ENCODE results near the gene FABP3. TPM values are rescaled to one million over a fixed set of nuclear protein-coding genes. Genes with fewer than 3 reads are reported as not detected.
A peak's percentile ranks its signal among the peaks of the same experiment; 100 is the strongest.

The FABP3 gene
- total RNA-seq, result not detected
- polyA plus RNA-seq, result not detected

GRCh38 chr1:31373056-31373896, at the start of gene FABP3:
FABP3 (minus strand) TSS chr1:31373076; CDS start chr1:31373014, 62 bp downstream.
- Mint-ChIP-seq H3K9me3 (no peaks in the 10 kb centered on the region), H3K36me3 (no peaks in the 10 kb centered on the region), H3K4me1 (peaks cover 12 to 19% (median 16%) of the 10 kb centered on the region in 3 donors), H3K27ac (peak within 1 kb of the TSS in 5 of 8 donors; percentile 12 to 94 (median 57)), H3K27me3 (no peaks in the 10 kb centered on the region), H3K4me3 (peak within 1 kb of the TSS; percentile 54 to 96 (median 87))
- Histone ChIP-seq H3K36me3 (ENCODE audit: insufficient read depth, low read length) (no peaks in the 10 kb centered on the region), H3K27ac (ENCODE audit: low read depth, low read length) (no peak within 1 kb of the TSS), H3K9me3 (ENCODE audit: low read length) (no peaks in the 10 kb centered on the region), H3K4me1 (ENCODE audit: insufficient read depth, low read length) (peaks cover 8% of the 10 kb centered on the region), H3K27me3 (ENCODE audit: insufficient read depth, low read length, poor library complexity, severe bottlenecking) (no peaks in the 10 kb centered on the region), H3K4me3 (ENCODE audit: low read length) (peak within 1 kb of the TSS; percentile 65)
- CTCF ChIA-PET, result interaction anchor here (1.6 to 2.1 kb wide), 3 partner anchors 22 to 176 kb away, joined by 3 to 14 read pairs (median 6); no protein-coding TSS in a partner anchor
- POLR2A ChIA-PET, result interaction anchor here (0.8 to 1.0 kb wide), 2 partner anchors 11 to 76 kb away, joined by 4 to 5 read pairs; partner anchors contain the start of gene ZCCHC17
- DNase-seq, result peak in 1 of 5 donors; percentile 10

- H3K27ac Mint-ChIP-seq, result no peak overlapping the region
- POLR2A ChIA-PET, result no interaction called here
- DNase-seq, result no peak
Measured at GRCh38 chr1:31421371-31422040, 48.6 kb upstream of the FABP3 start.

GRCh38 chr1:31420716-31421115, 47.8 kb upstream of the FABP3 start:
- Mint-ChIP-seq H3K9me3 (no peaks in the 10 kb centered on the region), H3K4me3 (no peak overlapping the region), H3K27me3 (peaks cover 27 to 62% of the 10 kb centered on the region in 2 donors), H3K36me3 (no peaks in the 10 kb centered on the region), H3K4me1 (peaks cover 0 to 4% (median 0%) of the 10 kb centered on the region in 3 donors), H3K27ac (no peak overlapping the region)
- no peaks in the 10 kb centered on the region for H3K9me3 ChIP-seq (ENCODE audit: low read length)
- CTCF ChIA-PET, result interaction anchor here (1.8 kb wide), 1 partner anchor 26 kb away, joined by 9 read pairs; no protein-coding TSS in a partner anchor
- H3K27ac ChIP-seq (ENCODE audit: low read depth, low read length), result no peak overlapping the region
- DNase-seq, result no peak
- peaks cover 11% of the 10 kb centered on the region for H3K27me3 ChIP-seq (ENCODE audit: insufficient read depth, low read length, poor library complexity, severe bottlenecking)
- POLR2A ChIA-PET, result no interaction called here
- H3K36me3 ChIP-seq (ENCODE audit: insufficient read depth, low read length), result no peaks in the 10 kb centered on the region
- no peaks in the 10 kb centered on the region for H3K4me1 ChIP-seq (ENCODE audit: insufficient read depth, low read length)
- H3K4me3 ChIP-seq (ENCODE audit: low read length), result no peak overlapping the region

More at GRCh38 chr1:31421371-31422040, 48.6 kb upstream of the FABP3 start:
- H3K4me3 ChIP-seq (ENCODE audit: low read length), result no peak overlapping the region
- peaks cover 23 to 58% of the 10 kb centered on the region in 2 donors for H3K27me3 Mint-ChIP-seq
- H3K36me3 ChIP-seq (ENCODE audit: insufficient read depth, low read length), result no peaks in the 10 kb centered on the region
- H3K9me3 ChIP-seq (ENCODE audit: low read length), result no peaks in the 10 kb centered on the region
- no peaks in the 10 kb centered on the region for H3K36me3 Mint-ChIP-seq
- H3K27ac ChIP-seq (ENCODE audit: low read depth, low read length), result no peak overlapping the region
- H3K4me1 ChIP-seq (ENCODE audit: insufficient read depth, low read length), result no peaks in the 10 kb centered on the region
- peaks cover 0 to 4% (median 0%) of the 10 kb centered on the region in 3 donors for H3K4me1 Mint-ChIP-seq
- no peaks in the 10 kb centered on the region for H3K9me3 Mint-ChIP-seq
- peaks cover 11% of the 10 kb centered on the region for H3K27me3 ChIP-seq (ENCODE audit: insufficient read depth, low read length, poor library complexity, severe bottlenecking)
- CTCF ChIA-PET, result interaction anchor here (1.6 to 2.0 kb wide), 3 partner anchors 8 to 27 kb away, joined by 3 to 13 read pairs (median 6); partner anchors contain the start of gene SERINC2
- no peak overlapping the region for H3K4me3 Mint-ChIP-seq

- Mint-ChIP-seq H3K27me3 (peaks cover 36 to 66% of the 10 kb centered on the region in 2 donors), H3K4me1 (peaks cover 2 to 6% (median 2%) of the 10 kb centered on the region in 3 donors), H3K9me3 (no peaks in the 10 kb centered on the region), H3K4me3 (no peak overlapping the region), H3K27ac (no peak overlapping the region), H3K36me3 (no peaks in the 10 kb centered on the region)
- Histone ChIP-seq H3K9me3 (ENCODE audit: low read length) (no peaks in the 10 kb centered on the region), H3K4me3 (ENCODE audit: low read length) (no peak overlapping the region), H3K4me1 (ENCODE audit: insufficient read depth, low read length) (peaks cover 2% of the 10 kb centered on the region), H3K27ac (ENCODE audit: low read depth, low read length) (no peak overlapping the region), H3K36me3 (ENCODE audit: insufficient read depth, low read length) (no peaks in the 10 kb centered on the region), H3K27me3 (ENCODE audit: insufficient read depth, low read length, poor library complexity, severe bottlenecking) (peaks cover 17% of the 10 kb centered on the region)
- ChIA-PET POLR2A (no interaction called here), CTCF (no interaction called here)
- DNase-seq, result no peak
Measured at GRCh38 chr1:31418626-31419323, 45.9 kb upstream of the FABP3 start.

GRCh38 chr1:31417148-31417547, 44.3 kb upstream of the FABP3 start:
- Histone ChIP-seq H3K36me3 (ENCODE audit: insufficient read depth, low read length) (no peaks in the 10 kb centered on the region), H3K27me3 (ENCODE audit: insufficient read depth, low read length, poor library complexity, severe bottlenecking) (peaks cover 18% of the 10 kb centered on the region), H3K4me3 (ENCODE audit: low read length) (no peak overlapping the region), H3K27ac (ENCODE audit: low read depth, low read length) (no peak overlapping the region), H3K9me3 (ENCODE audit: low read length) (no peaks in the 10 kb centered on the region), H3K4me1 (ENCODE audit: insufficient read depth, low read length) (peaks cover 5% of the 10 kb centered on the region)
- POLR2A ChIA-PET, result no interaction called here
- Mint-ChIP-seq H3K4me3 (peak overlapping the region in 1 of 7 donors; percentile 36), H3K9me3 (no peaks in the 10 kb centered on the region), H3K4me1 (peaks cover 6 to 12% (median 11%) of the 10 kb centered on the region in 3 donors), H3K27me3 (peaks cover 37 to 60% of the 10 kb centered on the region in 2 donors), H3K27ac (peak overlapping the region in 1 of 8 donors; percentile 3), H3K36me3 (no peaks in the 10 kb centered on the region)
- no peak for DNase-seq
- CTCF ChIA-PET, result no interaction called here

- peaks cover 25% of the 10 kb centered on the region for H3K27me3 ChIP-seq (ENCODE audit: insufficient read depth, low read length, poor library complexity, severe bottlenecking)
- no peak overlapping the region for H3K4me3 ChIP-seq (ENCODE audit: low read length)
- peaks cover 6 to 13% (median 12%) of the 10 kb centered on the region in 3 donors for H3K4me1 Mint-ChIP-seq
- POLR2A ChIA-PET, result no interaction called here
- no peak overlapping the region for H3K4me3 Mint-ChIP-seq
- no peak overlapping the region for H3K27ac Mint-ChIP-seq
- no peaks in the 10 kb centered on the region for H3K36me3 ChIP-seq (ENCODE audit: insufficient read depth, low read length)
- no peaks in the 10 kb centered on the region for H3K9me3 Mint-ChIP-seq
- H3K9me3 ChIP-seq (ENCODE audit: low read length), result no peaks in the 10 kb centered on the region
- CTCF ChIA-PET, result no interaction called here
- no peak for DNase-seq
- H3K36me3 Mint-ChIP-seq, result no peaks in the 10 kb centered on the region
- no peak overlapping the region for H3K27ac ChIP-seq (ENCODE audit: low read depth, low read length)
- H3K27me3 Mint-ChIP-seq, result peaks cover 45 to 65% of the 10 kb centered on the region in 2 donors
- H3K4me1 ChIP-seq (ENCODE audit: insufficient read depth, low read length), result peaks cover 5% of the 10 kb centered on the region
Measured at GRCh38 chr1:31416101-31416736, 43.3 kb upstream of the FABP3 start.

GRCh38 chr1:31415658-31416057, 42.8 kb upstream of the FABP3 start:
- Histone ChIP-seq H3K4me1 (ENCODE audit: insufficient read depth, low read length) (peaks cover 5% of the 10 kb centered on the region), H3K9me3 (ENCODE audit: low read length) (no peaks in the 10 kb centered on the region), H3K36me3 (ENCODE audit: insufficient read depth, low read length) (no peaks in the 10 kb centered on the region), H3K27me3 (ENCODE audit: insufficient read depth, low read length, poor library complexity, severe bottlenecking) (peaks cover 29% of the 10 kb centered on the region), H3K27ac (ENCODE audit: low read depth, low read length) (no peak overlapping the region), H3K4me3 (ENCODE audit: low read length) (no peak overlapping the region)
- H3K9me3 Mint-ChIP-seq, result no peaks in the 10 kb centered on the region
- peak overlapping the region in 1 of 7 donors; percentile 43 for H3K4me3 Mint-ChIP-seq
- H3K36me3 Mint-ChIP-seq, result no peaks in the 10 kb centered on the region
- POLR2A ChIA-PET, result no interaction called here
- H3K27ac Mint-ChIP-seq, result no peak overlapping the region
- CTCF ChIA-PET, result no interaction called here
- no peak for DNase-seq
- H3K4me1 Mint-ChIP-seq, result peaks cover 6 to 13% (median 12%) of the 10 kb centered on the region in 3 donors
- peaks cover 51 to 65% of the 10 kb centered on the region in 2 donors for H3K27me3 Mint-ChIP-seq
